Sigmoid colon (tissue), 4 donors: ENCODE measurements around the gene OVCA2.

Experiments used
- EP300 ChIP-seq, 4 donors: sonication (generic); formaldehyde crosslinking; IDR thresholded peaks; one replicate each; pipeline ENCODE4 v1.6.1; 2017; ENCODE audit warnings: antibody characterized with exemption in 4 of 4
- POLR2A ChIP-seq, 2 donors: fragments of 450-650 bp; IDR thresholded peaks; one replicate each; pipeline ENCODE4 v1.6.1; 2016; ENCODE audit warnings: antibody characterized with exemption in 2 of 2, mild to moderate bottlenecking in 2 of 2, moderate library complexity in 2 of 2
- POLR2AphosphoS5 ChIP-seq, 4 donors: sonication (generic); formaldehyde crosslinking; IDR thresholded peaks; one replicate each; pipeline ENCODE4 v1.6.1; 2017; ENCODE audit warnings: antibody characterized with exemption in 4 of 4
- TF ChIP-seq, protein P1 (sequence below), 4 experiments: fragments of 450-650 bp in 3 of 4; fragments of 200-600 bp in 1 of 4; IDR thresholded peaks; one replicate each; pipeline ENCODE4 v1.5.1; 2016 to 2019; ENCODE audit warnings: antibody characterized with exemption in 4 of 4, mild to moderate bottlenecking in 3 of 4, moderate library complexity in 2 of 4

GRCh38 chr17:2047590-2047989, 5.8 kb downstream of the OVCA2 start:
- TF ChIP-seq POLR2AphosphoS5 (IDR thresholded peaks at IDR 0.05) (no peak), POLR2A (IDR thresholded peaks at IDR 0.05) (no peak), EP300 (IDR thresholded peaks at IDR 0.05) (no peak)
- TF ChIP-seq, protein P1, sequence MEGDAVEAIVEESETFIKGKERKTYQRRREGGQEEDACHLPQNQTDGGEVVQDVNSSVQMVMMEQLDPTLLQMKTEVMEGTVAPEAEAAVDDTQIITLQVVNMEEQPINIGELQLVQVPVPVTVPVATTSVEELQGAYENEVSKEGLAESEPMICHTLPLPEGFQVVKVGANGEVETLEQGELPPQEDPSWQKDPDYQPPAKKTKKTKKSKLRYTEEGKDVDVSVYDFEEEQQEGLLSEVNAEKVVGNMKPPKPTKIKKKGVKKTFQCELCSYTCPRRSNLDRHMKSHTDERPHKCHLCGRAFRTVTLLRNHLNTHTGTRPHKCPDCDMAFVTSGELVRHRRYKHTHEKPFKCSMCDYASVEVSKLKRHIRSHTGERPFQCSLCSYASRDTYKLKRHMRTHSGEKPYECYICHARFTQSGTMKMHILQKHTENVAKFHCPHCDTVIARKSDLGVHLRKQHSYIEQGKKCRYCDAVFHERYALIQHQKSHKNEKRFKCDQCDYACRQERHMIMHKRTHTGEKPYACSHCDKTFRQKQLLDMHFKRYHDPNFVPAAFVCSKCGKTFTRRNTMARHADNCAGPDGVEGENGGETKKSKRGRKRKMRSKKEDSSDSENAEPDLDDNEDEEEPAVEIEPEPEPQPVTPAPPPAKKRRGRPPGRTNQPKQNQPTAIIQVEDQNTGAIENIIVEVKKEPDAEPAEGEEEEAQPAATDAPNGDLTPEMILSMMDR (IDR thresholded peaks at IDR 0.05): no peak
